Ecto neural progenitor cell (in vitro differentiated cells): ENCODE data around the gene ZCWPW2.

Experiments
- DNase-seq: peaks from one replicate; pipeline ENCODE4 v3.0.0-alpha.2; 2018; ENCODE audit warnings: low spot score

ZCWPW2 gene

DNA sequence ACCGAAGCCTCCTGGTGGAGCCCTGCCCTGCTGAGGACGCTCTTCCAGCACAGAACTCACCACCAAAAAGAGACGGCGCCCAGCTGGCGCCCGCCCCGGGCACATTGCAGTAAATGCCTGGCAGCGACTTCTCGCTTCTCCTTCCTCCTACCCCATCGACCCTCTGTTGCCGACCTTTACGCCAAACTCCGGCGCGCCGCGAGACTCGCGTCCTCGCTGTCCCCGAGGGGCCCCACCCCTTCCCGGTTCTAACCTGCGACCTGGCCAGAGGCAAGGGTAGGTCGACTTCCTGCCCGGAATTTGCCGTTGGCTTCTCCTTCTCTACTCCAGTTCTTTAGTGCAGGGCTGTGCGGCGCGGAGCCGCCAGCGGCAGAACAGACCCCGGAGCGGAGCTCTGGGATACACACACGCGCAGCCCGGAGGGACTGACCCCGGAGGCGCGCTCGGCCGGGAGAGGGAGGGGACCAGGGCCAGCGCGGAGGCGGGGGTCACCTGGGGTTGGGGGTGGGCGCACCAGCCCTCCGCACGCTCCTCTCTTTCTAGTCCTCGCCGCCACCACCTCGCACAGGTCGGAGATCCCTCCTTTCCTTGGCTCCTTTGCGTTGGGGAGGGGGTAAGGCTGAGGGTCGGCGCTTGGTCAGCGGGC, 226.7 kb downstream of the ZCWPW2 start:
- peak; percentile 72 for DNase-seq
